Lower leg skin (tissue), 3 donors: ENCODE data around the gene MED27.

Experiments
- POLR2A ChIP-seq, 2 donors: fragments of 450-650 bp; IDR thresholded peaks; one replicate each; pipeline ENCODE4 v1.6.1; 2016 to 2017; ENCODE audit warnings: antibody characterized with exemption in 2 of 2, mild to moderate bottlenecking in 1 of 2, moderate library complexity in 1 of 2
- TF ChIP-seq, protein P1 (sequence below), 3 donors: fragments of 450-650 bp; IDR thresholded peaks; one replicate each; pipeline ENCODE4 v1.5.1; 2016; ENCODE audit warnings: antibody characterized with exemption in 3 of 3, mild to moderate bottlenecking in 3 of 3, moderate library complexity in 2 of 3

DNA sequence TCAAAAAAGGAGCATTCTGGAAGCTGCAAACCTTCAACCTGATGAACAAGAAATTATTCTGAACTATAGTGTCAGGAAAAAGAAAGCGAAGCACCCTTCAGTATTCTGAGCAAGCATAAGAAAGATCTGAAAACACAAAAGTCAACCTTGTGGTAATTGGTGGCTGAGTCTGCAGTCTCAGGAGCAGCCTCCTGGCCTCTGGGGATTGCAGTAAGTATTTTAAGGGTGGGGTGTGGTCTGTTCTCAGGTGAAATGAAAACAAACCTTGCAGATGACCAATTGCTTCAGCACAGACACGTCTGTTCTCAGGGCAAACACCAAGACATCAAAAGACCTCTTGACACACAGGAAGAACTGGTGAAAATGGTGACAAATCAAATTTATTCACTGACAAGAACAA lies 192.0 kb downstream of the MED27 start:
- TF ChIP-seq, protein P1, sequence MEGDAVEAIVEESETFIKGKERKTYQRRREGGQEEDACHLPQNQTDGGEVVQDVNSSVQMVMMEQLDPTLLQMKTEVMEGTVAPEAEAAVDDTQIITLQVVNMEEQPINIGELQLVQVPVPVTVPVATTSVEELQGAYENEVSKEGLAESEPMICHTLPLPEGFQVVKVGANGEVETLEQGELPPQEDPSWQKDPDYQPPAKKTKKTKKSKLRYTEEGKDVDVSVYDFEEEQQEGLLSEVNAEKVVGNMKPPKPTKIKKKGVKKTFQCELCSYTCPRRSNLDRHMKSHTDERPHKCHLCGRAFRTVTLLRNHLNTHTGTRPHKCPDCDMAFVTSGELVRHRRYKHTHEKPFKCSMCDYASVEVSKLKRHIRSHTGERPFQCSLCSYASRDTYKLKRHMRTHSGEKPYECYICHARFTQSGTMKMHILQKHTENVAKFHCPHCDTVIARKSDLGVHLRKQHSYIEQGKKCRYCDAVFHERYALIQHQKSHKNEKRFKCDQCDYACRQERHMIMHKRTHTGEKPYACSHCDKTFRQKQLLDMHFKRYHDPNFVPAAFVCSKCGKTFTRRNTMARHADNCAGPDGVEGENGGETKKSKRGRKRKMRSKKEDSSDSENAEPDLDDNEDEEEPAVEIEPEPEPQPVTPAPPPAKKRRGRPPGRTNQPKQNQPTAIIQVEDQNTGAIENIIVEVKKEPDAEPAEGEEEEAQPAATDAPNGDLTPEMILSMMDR (IDR thresholded peaks at IDR 0.05), result no peak
- TF ChIP-seq POLR2A (IDR thresholded peaks at IDR 0.05), result no peak
